ENCODE results near the gene RTL5. TPM values are rescaled to one million over a fixed set of nuclear protein-coding genes. Genes with fewer than 3 reads are reported as not detected.
A peak's percentile ranks its signal among the peaks of the same experiment; 100 is the strongest.

Gene RTL5
- total RNA-seq, 1 donor from 2014 or later = 23.0 TPM

- Mint-ChIP-seq H3K36me3 (ENCODE audit: low read depth) (peaks cover 22% of the 10 kb centered on the region), H3K4me3 (peak overlapping the region; percentile 27), H3K9me3 (peaks cover 5% of the 10 kb centered on the region), H3K27ac (ENCODE audit: unreplicated experiment) (peak overlapping the region; percentile 98), H3K4me1 (peaks cover 37% of the 10 kb centered on the region), H3K27me3 (ENCODE audit: low read depth) (no peaks in the 10 kb centered on the region)
- no peak for DNase-seq (ENCODE audit: low read depth, low spot score)
- TF ChIP-seq CTCF (conservative IDR thresholded peaks at IDR 0.05) = no peak
These were observed 11.3 kb upstream of the RTL5 start for GRCh38 chrX:72142794-72143608.

- peaks cover 21% of the 10 kb centered on the region for H3K36me3 Mint-ChIP-seq (ENCODE audit: low read depth)
- H3K4me3 Mint-ChIP-seq = peak overlapping the region; percentile 27
- peaks cover 3% of the 10 kb centered on the region for H3K9me3 Mint-ChIP-seq
- peaks cover 37% of the 10 kb centered on the region for H3K4me1 Mint-ChIP-seq
- H3K27me3 Mint-ChIP-seq (ENCODE audit: low read depth) = no peaks in the 10 kb centered on the region
- peak; percentile 23 for DNase-seq (ENCODE audit: low read depth, low spot score)
- peak overlapping the region; percentile 98 for H3K27ac Mint-ChIP-seq (ENCODE audit: unreplicated experiment)
- no peak for TF ChIP-seq CTCF (conservative IDR thresholded peaks at IDR 0.05)
These were observed 10.5 kb upstream of the RTL5 start for GRCh38 chrX:72142094-72142793.

GRCh38 chrX:72141372-72142004, 9.8 kb upstream of the RTL5 start:
- Mint-ChIP-seq H3K4me1 (peaks cover 37% of the 10 kb centered on the region), H3K27ac (ENCODE audit: unreplicated experiment) (no peak overlapping the region), H3K36me3 (ENCODE audit: low read depth) (peaks cover 21% of the 10 kb centered on the region), H3K27me3 (ENCODE audit: low read depth) (no peaks in the 10 kb centered on the region), H3K4me3 (no peak overlapping the region), H3K9me3 (peaks cover 3% of the 10 kb centered on the region)
- no peak for DNase-seq (ENCODE audit: low read depth, low spot score)
- TF ChIP-seq CTCF (conservative IDR thresholded peaks at IDR 0.05) = no peak

- Mint-ChIP-seq H3K4me3 (no peak overlapping the region), H3K27me3 (ENCODE audit: low read depth) (no peaks in the 10 kb centered on the region), H3K27ac (ENCODE audit: unreplicated experiment) (no peak overlapping the region), H3K9me3 (peaks cover 5% of the 10 kb centered on the region), H3K4me1 (peaks cover 28% of the 10 kb centered on the region), H3K36me3 (ENCODE audit: low read depth) (peaks cover 29% of the 10 kb centered on the region)
- TF ChIP-seq CTCF (conservative IDR thresholded peaks at IDR 0.05) = no peak
- DNase-seq (ENCODE audit: low read depth, low spot score) = no peak
These were observed 7.8 kb upstream of the RTL5 start for GRCh38 chrX:72139538-72139937.

- no peak overlapping the region for H3K4me3 Mint-ChIP-seq
These were observed 6.3 kb upstream of the RTL5 start for GRCh38 chrX:72137846-72138495.

More at GRCh38 chrX:72137846-72138495, 6.3 kb upstream of the RTL5 start:
- H3K27ac Mint-ChIP-seq (ENCODE audit: unreplicated experiment) = no peak overlapping the region
- H3K36me3 Mint-ChIP-seq (ENCODE audit: low read depth) = peaks cover 31% of the 10 kb centered on the region
- H3K4me1 Mint-ChIP-seq = peaks cover 17% of the 10 kb centered on the region
- H3K27me3 Mint-ChIP-seq (ENCODE audit: low read depth) = peaks cover 2% of the 10 kb centered on the region
- H3K9me3 Mint-ChIP-seq = peaks cover 5% of the 10 kb centered on the region
- no peak for DNase-seq (ENCODE audit: low read depth, low spot score)
- TF ChIP-seq CTCF (conservative IDR thresholded peaks at IDR 0.05) = no peak
